Kidney epithelial cell (primary cell): ENCODE data around the gene PSMA7. TPM values are rescaled to one million over a fixed set of nuclear protein-coding genes. Genes with fewer than 3 reads are reported as not detected.

Source experiments
- DNase-seq: peaks from one replicate; pipeline ENCODE4 v3.0.0-alpha.2; 2010; ENCODE audit warnings: low read depth
- H3K27me3 ChIP-seq: 2 replicates; pipeline ENCODE4 v1.6.0; 2011; ENCODE audit warnings: low read length; ENCODE audit not compliant: control insufficient read depth, insufficient read depth
- H3K36me3 ChIP-seq: 2 replicates; pipeline ENCODE4 v1.5.1; 2011; ENCODE audit warnings: low read length; ENCODE audit not compliant: control insufficient read depth, insufficient read depth
- H3K4me3 ChIP-seq: 2 replicates; pipeline ENCODE4 v1.5.1; 2011; ENCODE audit warnings: low read depth, mild to moderate bottlenecking, control low read depth, low read length
- CTCF ChIP-seq: IDR thresholded peaks from 2 replicates; pipeline ENCODE4 v1.5.1; 2011; ENCODE audit warnings: mild to moderate bottlenecking, moderate library complexity, low read length, control low read depth, inconsistent platforms; ENCODE audit not compliant: insufficient read depth, poor library complexity, severe bottlenecking
- total RNA-seq: library from RNA; depleted of rRNA; stranded (reverse); fragments of >200 nt; gene quantifications from 2 replicates; pipeline ENCODE4 v1.2.3, GENCODE V29; 2015

The PSMA7 gene
- total RNA-seq, 1 donor from 2014 or later = 420 TPM

- H3K4me3 ChIP-seq = no peak overlapping the region
- no peak for DNase-seq
- no peaks in the 10 kb centered on the region for H3K36me3 ChIP-seq
- TF ChIP-seq CTCF = no peak
- H3K27me3 ChIP-seq = no peaks in the 10 kb centered on the region
These were observed 31.0 kb upstream of the PSMA7 start for GRCh38 chr20:62174021-62174804.

GRCh38 chr20:62172666-62173065 is 29.5 kb upstream of the PSMA7 start:
- no peak for DNase-seq
- Histone ChIP-seq H3K36me3 (no peaks in the 10 kb centered on the region), H3K4me3 (no peak overlapping the region), H3K27me3 (no peaks in the 10 kb centered on the region)
- no peak for TF ChIP-seq CTCF

GRCh38 chr20:62171245-62171644 is 28.1 kb upstream of the PSMA7 start:
- no peaks in the 10 kb centered on the region for H3K27me3 ChIP-seq
- no peak for TF ChIP-seq CTCF
- no peaks in the 10 kb centered on the region for H3K36me3 ChIP-seq
- H3K4me3 ChIP-seq = no peak overlapping the region
- no peak for DNase-seq

GRCh38 chr20:62170536-62170935 is 27.3 kb upstream of the PSMA7 start:
- Histone ChIP-seq H3K36me3 (no peaks in the 10 kb centered on the region), H3K4me3 (no peak overlapping the region), H3K27me3 (no peaks in the 10 kb centered on the region)
- DNase-seq = no peak
- TF ChIP-seq CTCF = no peak

GRCh38 chr20:62168890-62169435 is 25.8 kb upstream of the PSMA7 start:
- H3K27me3 ChIP-seq = no peaks in the 10 kb centered on the region
- TF ChIP-seq CTCF = no peak
- no peaks in the 10 kb centered on the region for H3K36me3 ChIP-seq
- no peak overlapping the region for H3K4me3 ChIP-seq
- no peak for DNase-seq
